GM04504 (cell line): ENCODE measurements around the gene ABHD2.
"Not testable (repeated sequence)": the region's sequence is repeated elsewhere in the genome, so short reads cannot be mapped to it uniquely, and the experiment has no call there.

Source experiments
- DNase-seq: peaks from one replicate; pipeline ENCODE4 v3.0.0-alpha.2; 2012; ENCODE audit warnings: low read depth

The ABHD2 gene

GRCh38 chr15:89139613-89140499 is 51.6 kb downstream of the ABHD2 start:
- DNase-seq: no peak

- no peak for DNase-seq
These were observed 52.3 kb downstream of the ABHD2 start for GRCh38 chr15:89140595-89140994.

GRCh38 chr15:89141159-89141558 is 52.9 kb downstream of the ABHD2 start:
- DNase-seq: not testable (repeated sequence)

- DNase-seq: no peak
These were observed 53.6 kb downstream of the ABHD2 start for GRCh38 chr15:89141885-89142284.

GRCh38 chr15:89142423-89142822 is 54.2 kb downstream of the ABHD2 start:
- DNase-seq: no peak

- DNase-seq: peak; percentile 86
These were observed 55.4 kb downstream of the ABHD2 start for GRCh38 chr15:89143503-89144162.

GRCh38 chr15:89144491-89144890 is 56.2 kb downstream of the ABHD2 start:
- DNase-seq: no peak

GRCh38 chr15:89146366-89146765 is 58.1 kb downstream of the ABHD2 start:
- DNase-seq: no peak

- DNase-seq: no peak
These were observed 59.9 kb downstream of the ABHD2 start for GRCh38 chr15:89148126-89148525.

GRCh38 chr15:89149501-89150101 is 61.3 kb downstream of the ABHD2 start:
- no peak for DNase-seq

GRCh38 chr15:89150287-89150686 is 62.0 kb downstream of the ABHD2 start:
- no peak for DNase-seq

GRCh38 chr15:89150762-89151664 is 62.8 kb downstream of the ABHD2 start:
- DNase-seq: no peak

- no peak for DNase-seq
These were observed 66.9 kb downstream of the ABHD2 start for GRCh38 chr15:89155122-89155521.

GRCh38 chr15:89155656-89156055 is 67.4 kb downstream of the ABHD2 start:
- DNase-seq: no peak

GRCh38 chr15:89157061-89157460 is 68.8 kb downstream of the ABHD2 start:
- no peak for DNase-seq

- no peak for DNase-seq
These were observed 69.8 kb downstream of the ABHD2 start for GRCh38 chr15:89157918-89158564.

- no peak for DNase-seq
These were observed 73.4 kb downstream of the ABHD2 start for GRCh38 chr15:89161666-89162065.

GRCh38 chr15:89163271-89164055 is 75.2 kb downstream of the ABHD2 start:
- no peak for DNase-seq

- no peak for DNase-seq
These were observed 76.5 kb downstream of the ABHD2 start for GRCh38 chr15:89164712-89165211.

- DNase-seq: no peak
These were observed 77.4 kb downstream of the ABHD2 start for GRCh38 chr15:89165677-89166076.
